ENCODE data around the gene C9orf78.

The C9orf78 gene

DNA sequence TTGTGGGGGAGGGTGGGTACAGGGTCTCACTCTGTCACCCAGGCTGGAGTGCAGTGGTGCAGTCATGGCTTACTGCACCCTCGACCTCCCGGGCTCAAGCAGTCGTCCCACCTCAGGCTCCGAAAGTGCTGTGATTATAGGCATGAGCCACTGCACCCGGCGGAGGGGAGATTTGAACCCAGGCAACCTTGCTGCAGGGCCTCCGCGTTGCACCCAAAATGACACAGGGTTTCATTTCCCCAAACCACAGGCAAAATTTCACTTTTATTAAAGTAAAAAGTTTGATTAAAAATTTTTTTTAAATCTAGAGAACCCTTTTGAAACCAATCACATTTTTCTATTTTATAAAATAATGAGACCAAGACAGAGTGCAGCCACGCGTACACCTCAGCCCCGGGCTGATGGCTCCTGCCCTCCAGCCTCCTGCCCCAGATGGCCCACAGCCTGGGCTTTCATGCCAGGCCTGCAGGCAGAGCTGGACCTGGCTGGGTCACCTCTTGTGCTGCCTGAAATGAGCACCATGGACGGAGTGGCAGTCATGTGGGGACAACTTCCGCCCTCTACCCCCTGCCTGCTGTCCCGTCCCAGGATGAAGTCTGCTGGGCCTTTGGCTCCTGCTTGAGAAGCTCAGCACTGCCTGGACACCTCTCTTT lies 30.7 kb upstream of the C9orf78 start:
- peaks cover 23% of the 10 kb centered on the region for H3K36me3 ChIP-seq (ENCODE audit: control insufficient read depth, insufficient read depth, low read length)

GRCh38 chr9:129864991-129865647 lies 30.0 kb upstream of the C9orf78 start:
- Histone ChIP-seq H3K4me3 (ENCODE audit: low read depth, low read length) (no peak overlapping the region), H3K9me3 (ENCODE audit: control insufficient read depth, insufficient read depth, low read depth, low read length) (no peaks in the 10 kb centered on the region), H3K36me3 (ENCODE audit: control insufficient read depth, insufficient read depth, low read length) (peaks cover 27% of the 10 kb centered on the region), H3K4me1 (ENCODE audit: control insufficient read depth, insufficient read depth, low read length) (no peaks in the 10 kb centered on the region; the same call in 1 of the 2 replicates), H3K27me3 (ENCODE audit: control insufficient read depth, insufficient read depth, low read length) (no peaks in the 10 kb centered on the region), H3K27ac (ENCODE audit: low read depth, low read length) (0 out of 2 replicates have a peak overlapping the region, but pooled peaks have one; percentile 41), H3K9ac (ENCODE audit: low read length) (no peak overlapping the region)

More for the DNA sequence above, 30.7 kb upstream of the C9orf78 start:
- no peaks in the 10 kb centered on the region; the same call in 1 of the 2 replicates for H3K4me1 ChIP-seq (ENCODE audit: control insufficient read depth, insufficient read depth, low read length)
- no peak overlapping the region for H3K4me3 ChIP-seq (ENCODE audit: low read depth, low read length)
- no peak overlapping the region for H3K27ac ChIP-seq (ENCODE audit: low read depth, low read length)
- H3K9ac ChIP-seq (ENCODE audit: low read length): no peak overlapping the region
- no peaks in the 10 kb centered on the region for H3K27me3 ChIP-seq (ENCODE audit: control insufficient read depth, insufficient read depth, low read length)
- H3K9me3 ChIP-seq (ENCODE audit: control insufficient read depth, insufficient read depth, low read depth, low read length): no peaks in the 10 kb centered on the region

DNA sequence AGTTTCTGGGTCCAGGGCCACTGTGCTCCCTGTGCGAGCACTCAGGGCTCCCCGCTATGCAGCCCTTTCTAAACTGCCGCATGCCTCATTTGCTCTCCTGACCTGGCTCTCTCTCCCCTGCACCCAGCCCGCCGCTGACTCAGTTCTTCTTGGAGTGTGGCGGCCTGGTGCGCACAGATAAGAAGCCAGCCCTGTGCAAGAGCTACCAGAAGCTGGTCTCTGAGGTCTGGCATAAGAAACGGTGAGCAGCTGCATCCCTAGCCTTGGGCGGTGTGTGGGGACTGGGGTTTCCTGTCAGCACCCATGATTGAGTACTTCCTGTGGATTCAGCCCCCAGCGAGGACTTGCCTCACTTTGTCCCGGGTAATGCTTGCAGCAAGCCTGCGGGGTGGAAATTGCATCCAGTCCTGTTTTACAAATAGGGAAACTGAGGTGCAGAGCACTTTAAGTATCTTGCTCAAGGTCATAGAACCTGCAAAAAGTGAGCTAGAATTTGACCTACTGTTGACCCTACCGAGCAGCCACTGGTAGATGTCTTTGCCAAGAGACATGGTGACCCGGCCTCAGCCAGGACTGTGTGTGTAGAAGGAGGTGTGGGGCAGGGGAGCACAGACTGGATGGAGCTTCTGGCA lies 28.1 kb upstream of the C9orf78 start:
- Histone ChIP-seq H3K4me3 (ENCODE audit: low read depth, low read length) (no peak overlapping the region), H3K4me1 (ENCODE audit: control insufficient read depth, insufficient read depth, low read length) (no peaks in the 10 kb centered on the region; the same call in 1 of the 2 replicates), H3K9ac (ENCODE audit: low read length) (no peak overlapping the region), H3K27ac (ENCODE audit: low read depth, low read length) (no peak overlapping the region), H3K9me3 (ENCODE audit: control insufficient read depth, insufficient read depth, low read depth, low read length) (no peaks in the 10 kb centered on the region), H3K36me3 (ENCODE audit: control insufficient read depth, insufficient read depth, low read length) (peaks cover 35% of the 10 kb centered on the region), H3K27me3 (ENCODE audit: control insufficient read depth, insufficient read depth, low read length) (no peaks in the 10 kb centered on the region)

DNA sequence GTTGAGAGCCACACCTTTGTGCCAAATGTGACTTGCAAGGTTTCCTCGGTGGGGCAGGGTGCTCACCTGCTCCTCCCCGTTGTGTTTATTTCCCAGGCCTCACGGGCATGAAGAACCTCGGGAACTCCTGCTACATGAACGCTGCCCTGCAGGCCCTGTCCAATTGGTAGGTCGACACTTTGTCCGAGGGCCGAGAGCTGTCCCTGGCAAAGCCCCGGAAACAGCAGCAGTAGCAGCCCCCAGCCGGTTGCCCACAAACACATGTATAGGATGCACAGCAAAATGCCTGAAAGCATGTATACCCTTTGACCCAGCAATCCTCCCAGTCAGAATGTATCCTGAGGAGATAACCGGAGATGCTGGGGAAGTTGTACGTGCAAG lies 26.4 kb upstream of the C9orf78 start:
- H3K9me3 ChIP-seq (ENCODE audit: control insufficient read depth, insufficient read depth, low read depth, low read length): no peaks in the 10 kb centered on the region
- no peak overlapping the region for H3K27ac ChIP-seq (ENCODE audit: low read depth, low read length)
- no peak overlapping the region for H3K4me3 ChIP-seq (ENCODE audit: low read depth, low read length)
- H3K9ac ChIP-seq (ENCODE audit: low read length): no peak overlapping the region
- no peaks in the 10 kb centered on the region for H3K27me3 ChIP-seq (ENCODE audit: control insufficient read depth, insufficient read depth, low read length)
- H3K36me3 ChIP-seq (ENCODE audit: control insufficient read depth, insufficient read depth, low read length): peaks cover 40% of the 10 kb centered on the region
- no peaks in the 10 kb centered on the region; the same call in 1 of the 2 replicates for H3K4me1 ChIP-seq (ENCODE audit: control insufficient read depth, insufficient read depth, low read length)

DNA sequence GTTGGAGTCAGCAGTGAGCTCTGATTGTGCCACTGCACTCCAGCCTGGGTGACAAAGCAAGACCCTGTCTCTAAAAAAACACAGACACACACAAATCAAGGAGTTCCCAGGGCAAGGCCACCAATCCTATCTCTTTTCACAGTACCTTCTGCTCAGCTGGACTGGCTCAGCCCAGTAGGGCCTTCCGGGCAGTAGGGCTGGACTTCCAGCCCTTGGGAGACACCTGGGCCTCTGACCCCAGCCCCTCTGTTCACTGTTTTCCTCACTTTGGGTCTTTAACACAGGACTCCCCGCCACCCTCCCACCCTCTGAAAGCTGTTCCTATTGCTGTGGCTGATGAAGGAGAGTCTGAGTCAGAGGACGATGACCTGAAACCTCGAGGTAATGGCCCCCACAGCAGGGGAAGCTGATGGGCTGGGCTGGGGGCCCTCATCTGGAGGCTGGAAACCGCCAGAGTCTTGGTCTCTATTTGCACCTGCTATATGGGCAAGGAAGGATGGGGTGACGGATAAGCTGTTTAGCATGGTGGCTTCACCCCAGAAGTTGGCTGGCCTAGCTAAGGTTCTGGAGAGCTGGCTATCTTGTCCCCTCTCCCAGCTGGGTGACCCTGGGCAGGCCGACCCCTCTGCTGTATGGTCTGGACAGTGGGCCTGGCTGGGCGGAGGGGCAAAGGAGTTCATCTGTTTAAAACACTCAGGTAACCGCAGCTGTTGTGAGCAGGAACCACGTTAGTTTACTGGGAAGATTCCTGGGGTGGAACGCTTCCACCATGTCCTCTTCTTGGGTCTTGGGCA lies 25.8 kb upstream of the C9orf78 start:
- Histone ChIP-seq H3K9ac (ENCODE audit: low read length) (no peak overlapping the region), H3K4me1 (ENCODE audit: control insufficient read depth, insufficient read depth, low read length) (no peaks in the 10 kb centered on the region; the same call in 1 of the 2 replicates), H3K27me3 (ENCODE audit: control insufficient read depth, insufficient read depth, low read length) (no peaks in the 10 kb centered on the region), H3K4me3 (ENCODE audit: low read depth, low read length) (no peak overlapping the region), H3K9me3 (ENCODE audit: control insufficient read depth, insufficient read depth, low read depth, low read length) (no peaks in the 10 kb centered on the region), H3K36me3 (ENCODE audit: control insufficient read depth, insufficient read depth, low read length) (peaks cover 37% of the 10 kb centered on the region), H3K27ac (ENCODE audit: low read depth, low read length) (no peak overlapping the region)

- no peak overlapping the region for H3K27ac ChIP-seq (ENCODE audit: low read depth, low read length)
- H3K4me1 ChIP-seq (ENCODE audit: control insufficient read depth, insufficient read depth, low read length): no peaks in the 10 kb centered on the region; the same call in 1 of the 2 replicates
- no peak overlapping the region for H3K9ac ChIP-seq (ENCODE audit: low read length)
Measured at GRCh38 chr9:129858167-129858962, 23.3 kb upstream of the C9orf78 start.

GRCh38 chr9:129857207-129857606 lies 22.1 kb upstream of the C9orf78 start:
- no peak overlapping the region for H3K9ac ChIP-seq (ENCODE audit: low read length)
- no peaks in the 10 kb centered on the region for H3K9me3 ChIP-seq (ENCODE audit: control insufficient read depth, insufficient read depth, low read depth, low read length)
- H3K4me3 ChIP-seq (ENCODE audit: low read depth, low read length): no peak overlapping the region
- no peaks in the 10 kb centered on the region for H3K27me3 ChIP-seq (ENCODE audit: control insufficient read depth, insufficient read depth, low read length)
- peaks cover 49% of the 10 kb centered on the region for H3K36me3 ChIP-seq (ENCODE audit: control insufficient read depth, insufficient read depth, low read length)
- H3K27ac ChIP-seq (ENCODE audit: low read depth, low read length): no peak overlapping the region
- H3K4me1 ChIP-seq (ENCODE audit: control insufficient read depth, insufficient read depth, low read length): no peaks in the 10 kb centered on the region

More at GRCh38 chr9:129858167-129858962, 23.3 kb upstream of the C9orf78 start:
- H3K9me3 ChIP-seq (ENCODE audit: control insufficient read depth, insufficient read depth, low read depth, low read length): no peaks in the 10 kb centered on the region
- H3K36me3 ChIP-seq (ENCODE audit: control insufficient read depth, insufficient read depth, low read length): peaks cover 39% of the 10 kb centered on the region
- H3K27me3 ChIP-seq (ENCODE audit: control insufficient read depth, insufficient read depth, low read length): no peaks in the 10 kb centered on the region
- H3K4me3 ChIP-seq (ENCODE audit: low read depth, low read length): no peak overlapping the region

DNA sequence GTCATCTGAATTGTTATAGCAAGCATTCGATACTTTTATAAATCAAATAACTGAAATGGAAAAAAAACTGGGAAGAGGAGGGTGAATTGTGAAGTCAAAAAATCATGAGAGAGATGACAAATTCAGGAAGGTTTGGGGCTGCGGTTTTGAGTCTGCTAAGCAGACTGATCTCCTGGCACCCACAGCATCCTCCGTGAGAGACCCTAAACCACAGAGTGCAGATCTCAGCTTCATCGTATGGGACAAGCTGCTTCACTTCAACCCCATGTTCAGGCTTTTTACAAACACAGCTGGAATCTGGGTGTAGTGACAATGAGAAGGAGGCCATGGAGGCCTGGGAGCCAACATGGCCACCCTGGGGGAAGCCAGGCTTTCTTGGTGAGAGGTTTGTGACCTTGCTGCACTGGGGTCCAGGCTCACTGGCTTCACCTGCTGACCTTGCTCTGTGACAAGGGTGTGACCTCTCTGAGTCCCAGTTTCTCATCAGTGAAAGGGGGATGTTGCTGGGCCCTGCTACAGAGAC lies 19.6 kb upstream of the C9orf78 start:
- Histone ChIP-seq H3K27me3 (ENCODE audit: control insufficient read depth, insufficient read depth, low read length) (no peaks in the 10 kb centered on the region), H3K9me3 (ENCODE audit: control insufficient read depth, insufficient read depth, low read depth, low read length) (no peaks in the 10 kb centered on the region), H3K36me3 (ENCODE audit: control insufficient read depth, insufficient read depth, low read length) (peaks cover 36% of the 10 kb centered on the region), H3K9ac (ENCODE audit: low read length) (no peak overlapping the region), H3K4me3 (ENCODE audit: low read depth, low read length) (no peak overlapping the region), H3K4me1 (ENCODE audit: control insufficient read depth, insufficient read depth, low read length) (no peaks in the 10 kb centered on the region), H3K27ac (ENCODE audit: low read depth, low read length) (no peak overlapping the region)

- Histone ChIP-seq H3K9me3 (ENCODE audit: control insufficient read depth, insufficient read depth, low read depth, low read length) (no peaks in the 10 kb centered on the region), H3K9ac (ENCODE audit: low read length) (no peak overlapping the region), H3K27ac (ENCODE audit: low read depth, low read length) (no peak overlapping the region), H3K4me3 (ENCODE audit: low read depth, low read length) (no peak overlapping the region), H3K4me1 (ENCODE audit: control insufficient read depth, insufficient read depth, low read length) (no peaks in the 10 kb centered on the region), H3K36me3 (ENCODE audit: control insufficient read depth, insufficient read depth, low read length) (peaks cover 32% of the 10 kb centered on the region), H3K27me3 (ENCODE audit: control insufficient read depth, insufficient read depth, low read length) (no peaks in the 10 kb centered on the region)
Measured at GRCh38 chr9:129853614-129854013, 18.5 kb upstream of the C9orf78 start.

- H3K27ac ChIP-seq (ENCODE audit: low read depth, low read length): no peak overlapping the region
Measured at GRCh38 chr9:129852579-129852978, 17.5 kb upstream of the C9orf78 start.

More at GRCh38 chr9:129852579-129852978, 17.5 kb upstream of the C9orf78 start:
- H3K4me1 ChIP-seq (ENCODE audit: control insufficient read depth, insufficient read depth, low read length): no peaks in the 10 kb centered on the region
- no peak overlapping the region for H3K9ac ChIP-seq (ENCODE audit: low read length)
- no peaks in the 10 kb centered on the region for H3K27me3 ChIP-seq (ENCODE audit: control insufficient read depth, insufficient read depth, low read length)
- H3K4me3 ChIP-seq (ENCODE audit: low read depth, low read length): no peak overlapping the region
- H3K9me3 ChIP-seq (ENCODE audit: control insufficient read depth, insufficient read depth, low read depth, low read length): no peaks in the 10 kb centered on the region
- H3K36me3 ChIP-seq (ENCODE audit: control insufficient read depth, insufficient read depth, low read length): peaks cover 24% of the 10 kb centered on the region
